HG03097 (cell line): Measurements from ENCODE around the gene ING3.
"Not testable (repeated sequence)": the region's sequence is repeated elsewhere in the genome, so short reads cannot be mapped to it uniquely, and the experiment has no call there.

Experiments
- ATAC-seq: cut with Tn5 transposase; IDR thresholded peaks from one replicate; pipeline ENCODE4 v1.9.1; 2021; ENCODE audit not compliant: unreplicated experiment, low FRiP score

Gene ING3

GRCh38 chr7:120949393-120949911 is 1.1 kb upstream of the ING3 start:
- no peak for ATAC-seq

GRCh38 chr7:120949998-120950538 is 509 bp upstream of the ING3 start:
- ATAC-seq: no peak

- no peak for ATAC-seq
These were observed 727 bp downstream of the ING3 start for GRCh38 chr7:120951309-120951699.

DNA sequence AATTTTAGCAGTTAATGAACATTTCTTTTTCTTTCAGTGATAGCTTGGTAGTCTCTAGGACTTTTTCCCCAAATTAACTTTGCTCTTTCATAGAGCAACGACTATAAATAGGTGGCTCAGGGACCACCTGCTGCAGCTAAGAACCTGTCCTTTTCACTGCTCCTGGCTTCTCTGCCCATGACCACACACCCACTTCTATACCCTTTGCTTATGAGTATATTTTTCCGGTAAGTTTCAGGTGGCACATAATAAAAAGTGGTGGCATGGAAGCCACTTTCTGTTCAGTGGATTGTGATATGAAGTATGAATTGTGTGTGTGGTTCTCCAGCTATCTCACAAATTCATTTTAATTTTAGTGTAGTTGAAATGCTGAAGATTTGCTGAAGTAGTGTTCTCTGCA is 1.2 kb downstream of the ING3 start:
- no peak for ATAC-seq

GRCh38 chr7:120955577-120956149 is 5.1 kb downstream of the ING3 start:
- peak; percentile 42 for ATAC-seq

DNA sequence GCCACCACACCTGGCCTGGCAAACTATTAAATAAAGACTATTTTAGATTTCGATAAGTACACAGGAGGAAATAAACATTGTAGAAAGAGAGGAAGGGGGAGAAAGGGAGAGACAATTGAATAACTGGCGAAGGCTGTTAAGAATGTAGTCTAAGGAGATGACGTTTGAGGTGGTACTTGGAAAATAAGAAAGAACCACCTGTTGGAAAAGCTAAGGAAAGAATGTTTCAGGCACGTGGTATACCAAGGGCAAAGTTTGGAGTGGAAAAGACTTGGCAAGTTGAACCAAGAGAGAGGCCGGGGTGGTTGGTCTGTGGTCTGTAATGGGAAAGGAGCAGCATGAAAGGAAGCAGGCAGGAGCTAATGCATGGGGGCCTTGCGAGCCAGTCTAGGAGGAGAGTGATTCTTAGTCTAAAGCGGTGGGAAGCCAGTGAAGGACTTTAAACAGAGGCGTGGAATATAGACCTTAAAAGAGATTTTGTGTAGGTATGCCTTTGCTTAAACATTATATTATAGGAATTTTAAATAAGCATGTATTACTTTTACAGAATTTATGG is 9.4 kb downstream of the ING3 start:
- ATAC-seq: no peak

GRCh38 chr7:120960714-120961113 is 10.1 kb downstream of the ING3 start:
- no peak for ATAC-seq

DNA sequence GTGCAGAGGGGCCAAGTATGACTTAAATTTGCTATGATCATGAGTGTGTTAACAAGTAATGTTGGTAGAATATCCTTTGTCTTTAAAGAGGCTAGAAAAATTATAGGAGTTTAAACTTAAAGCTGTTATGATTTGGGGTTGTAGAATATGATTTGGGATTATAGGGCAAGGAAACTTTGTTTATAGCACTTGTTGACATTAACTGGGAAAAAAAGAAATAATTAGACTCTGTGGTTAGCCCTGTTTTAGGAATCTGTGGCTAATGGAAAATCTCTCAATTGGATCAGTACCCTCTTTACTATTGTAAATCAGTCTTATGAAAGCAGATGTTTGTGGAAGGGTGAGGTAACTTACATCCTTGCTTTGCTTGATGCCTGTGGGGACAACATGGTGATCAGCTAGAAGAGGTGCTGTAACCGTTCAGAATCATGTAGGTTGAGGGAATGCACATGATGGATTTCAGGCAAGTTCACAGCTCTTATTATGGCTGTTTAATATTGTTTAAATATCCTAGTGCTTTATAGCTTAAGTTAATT is 11.1 kb downstream of the ING3 start:
- ATAC-seq: no peak

- no peak for ATAC-seq
These were observed 13.5 kb downstream of the ING3 start for GRCh38 chr7:120964088-120964487.

DNA sequence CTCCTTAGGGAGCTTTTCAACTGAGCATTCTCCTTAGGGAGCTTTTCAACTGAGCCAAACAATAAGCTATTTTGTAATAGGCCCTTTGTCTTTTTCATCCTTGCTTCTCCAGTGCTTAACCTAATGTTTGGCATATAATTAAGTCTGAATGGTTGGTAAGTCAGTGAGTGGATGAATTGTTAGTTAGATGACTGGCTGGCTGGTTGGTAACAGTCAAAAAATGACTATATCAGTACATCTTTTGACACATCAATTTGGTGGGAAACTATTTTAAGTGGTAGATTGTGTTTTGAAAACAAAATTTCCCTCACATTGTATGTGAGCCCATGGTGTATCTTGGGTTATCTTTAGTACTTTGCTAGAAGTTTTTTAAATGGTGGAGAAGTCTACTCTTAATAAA is 16.4 kb downstream of the ING3 start:
- ATAC-seq: no peak

DNA sequence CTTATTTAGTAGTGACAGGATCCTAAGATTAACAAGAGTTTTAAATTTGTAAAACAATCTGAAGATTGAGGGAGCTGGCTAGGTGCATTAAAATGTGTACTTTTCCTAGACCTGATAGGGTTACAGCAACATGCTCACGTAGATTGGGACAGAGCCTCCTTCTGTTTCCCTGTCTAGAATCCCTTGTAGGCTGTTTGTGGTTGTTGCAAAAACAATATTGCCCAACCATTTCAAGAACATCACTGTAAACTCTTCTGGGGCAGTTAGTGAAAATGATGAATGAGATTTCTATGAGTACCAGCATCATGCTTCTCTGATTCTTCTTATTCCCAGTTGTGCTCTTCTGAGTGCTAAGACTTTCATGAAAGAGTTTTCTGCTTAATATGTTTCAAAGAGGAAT is 23.3 kb downstream of the ING3 start:
- no peak for ATAC-seq

DNA sequence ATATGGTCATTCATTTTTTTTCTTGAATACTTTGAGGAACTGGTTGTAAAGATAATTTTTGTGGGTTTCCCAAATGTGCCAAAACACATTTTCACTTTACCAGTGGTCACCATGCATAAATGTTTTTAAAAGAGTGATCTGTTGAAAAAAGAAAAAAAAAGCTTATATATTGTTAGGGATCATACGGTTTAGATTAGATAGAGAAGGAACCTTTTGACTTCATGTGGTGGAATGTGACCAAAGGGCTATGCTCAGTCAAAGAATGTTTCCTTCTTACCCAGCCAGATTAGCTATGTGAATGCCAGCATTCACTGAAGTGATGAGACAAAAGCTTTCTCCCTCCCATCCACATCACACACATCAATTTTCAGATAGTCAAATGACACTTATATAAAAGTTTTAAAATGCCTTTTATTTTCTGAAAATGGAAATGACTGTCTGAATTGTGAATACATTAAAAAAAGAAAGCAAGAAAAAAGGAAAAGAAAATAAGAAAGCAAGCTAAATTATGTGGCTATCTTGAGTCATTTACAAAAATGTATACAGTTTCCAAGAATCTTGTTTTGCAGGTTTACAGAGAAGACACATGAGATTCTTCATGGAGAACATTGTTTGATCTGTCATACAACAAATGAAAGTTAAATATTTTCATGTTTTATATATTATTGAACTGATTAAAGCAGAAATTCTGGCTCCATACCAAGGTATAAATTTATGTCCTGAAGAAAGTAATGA is 29.4 kb downstream of the ING3 start:
- no peak for ATAC-seq

GRCh38 chr7:120981117-120981516 is 30.5 kb downstream of the ING3 start:
- no peak for ATAC-seq

- no peak for ATAC-seq
These were observed 31.5 kb downstream of the ING3 start for GRCh38 chr7:120981888-120982615.

- ATAC-seq: not testable (repeated sequence)
These were observed 33.0 kb downstream of the ING3 start for GRCh38 chr7:120983592-120983991.

DNA sequence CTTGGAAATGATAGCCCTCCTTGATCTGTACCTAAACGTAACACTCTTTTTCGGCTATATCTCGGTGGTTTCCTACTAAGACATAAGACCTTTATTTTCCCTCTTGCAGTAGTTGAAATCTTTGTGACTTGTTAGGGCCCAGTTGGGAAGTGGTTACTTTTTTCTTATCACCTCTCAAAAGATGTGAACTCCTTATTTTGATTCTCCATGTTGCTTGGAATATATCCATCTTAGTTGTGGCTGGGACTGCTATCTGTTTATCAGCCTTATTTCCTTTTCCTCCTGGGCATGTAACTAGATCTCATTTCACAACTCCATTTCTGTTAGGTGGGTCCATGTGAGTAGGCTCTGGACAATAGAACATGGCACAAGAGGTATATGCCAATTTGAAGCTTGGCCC is 33.8 kb downstream of the ING3 start:
- no peak for ATAC-seq

GRCh38 chr7:120985130-120985758 is 34.7 kb downstream of the ING3 start:
- no peak for ATAC-seq

DNA sequence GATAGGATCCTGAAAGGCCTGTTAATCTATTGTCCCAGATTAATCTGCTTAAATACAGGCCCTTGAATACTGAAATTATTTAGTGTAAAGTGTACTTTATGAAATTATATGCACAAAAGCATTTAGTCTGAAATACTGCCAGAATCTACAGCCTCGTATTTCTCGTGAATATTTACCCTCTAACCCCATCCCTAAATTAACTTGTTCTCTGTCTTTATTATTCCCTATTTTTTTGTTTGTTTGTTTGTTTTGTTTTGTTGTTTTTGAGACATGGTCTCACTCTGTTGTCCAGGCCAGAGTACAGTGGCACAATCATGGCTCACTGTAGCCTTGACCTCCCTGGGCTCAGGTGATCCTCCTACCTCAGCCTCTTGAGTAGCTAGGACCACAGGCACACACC is 35.3 kb downstream of the ING3 start:
- no peak for ATAC-seq

- ATAC-seq: no peak
These were observed 36.1 kb downstream of the ING3 start for GRCh38 chr7:120986650-120987049.

DNA sequence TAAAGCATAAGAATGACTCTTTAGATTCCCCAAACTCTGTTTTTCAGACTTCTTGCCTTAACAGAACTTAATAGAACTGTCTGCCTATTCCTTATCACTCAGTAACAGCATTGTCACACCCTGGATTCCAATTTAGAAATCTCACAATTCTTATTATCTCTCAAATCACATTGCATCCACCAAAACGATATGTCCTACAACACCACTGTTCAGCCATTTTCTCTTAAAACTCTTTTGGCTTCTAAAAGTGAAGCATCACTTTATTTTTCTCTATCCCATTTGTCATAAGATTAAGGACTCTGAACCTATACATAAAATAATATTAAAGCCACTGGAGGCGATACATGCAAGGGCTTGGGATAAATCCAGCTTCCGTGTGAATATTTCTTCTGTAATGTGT is 36.7 kb downstream of the ING3 start:
- ATAC-seq: no peak
